Spleen (tissue), 11 donors: ENCODE results near the gene ITIH2. TPM values are rescaled to one million over a fixed set of nuclear protein-coding genes. Genes with fewer than 3 reads are reported as not detected.

Source experiments
- DNase-seq: peaks from one replicate; pipeline ENCODE4 v3.0.0-alpha.2; 2020
- H3K27ac ChIP-seq, 8 donors: fragments of 200-600 bp; sonication (generic) in 7 of 8; 1 replicate in 4 of 8; 2 replicates in 4 of 8; pipeline versions ENCODE4 v1.5.0 to v1.8.0; 2016 to 2021; ENCODE audit warnings: inconsistent platforms in 4 of 8, mild to moderate bottlenecking in 4 of 8, moderate library complexity in 1 of 8
- H3K27me3 ChIP-seq, 7 donors: fragments of 200-600 bp; sonication (generic) in 6 of 7; replicated peaks in 1 of 7; 1 replicate in 4 of 7; 2 replicates in 3 of 7; pipeline versions ENCODE4 v1.5.0 to v1.8.0; 2016 to 2021; ENCODE audit warnings: inconsistent platforms in 3 of 7, mild to moderate bottlenecking in 1 of 7
- H3K36me3 ChIP-seq, 6 donors: fragments of 200-600 bp; sonication (generic) in 5 of 6; 1 replicate in 4 of 6; 2 replicates in 2 of 6; pipeline versions ENCODE4 v1.5.0 to v1.8.0; 2016 to 2021; ENCODE audit warnings: inconsistent platforms in 2 of 6
- H3K4me1 ChIP-seq, 6 donors: fragments of 200-600 bp; sonication (generic) in 5 of 6; 1 replicate in 3 of 6; 2 replicates in 3 of 6; pipeline versions ENCODE4 v1.5.0 to v1.8.0; 2016 to 2021; ENCODE audit warnings: inconsistent platforms in 3 of 6
- H3K4me3 ChIP-seq, 8 donors: fragments of 200-600 bp; sonication (generic) in 7 of 8; 1 replicate in 4 of 8; 2 replicates in 4 of 8; pipeline versions ENCODE4 v1.5.0 to v1.8.0; 2016 to 2021; ENCODE audit warnings: inconsistent platforms in 4 of 8, mild to moderate bottlenecking in 4 of 8, moderate library complexity in 2 of 8
- H3K9me3 ChIP-seq, 8 donors: fragments of 200-600 bp; sonication (generic) in 7 of 8; 1 replicate in 4 of 8; 2 replicates in 4 of 8; pipeline versions ENCODE4 v1.5.0 to v1.8.0; 2016 to 2021; ENCODE audit warnings: inconsistent platforms in 4 of 8
- POLR2A ChIP-seq, 3 donors: fragments of 450-650 bp; IDR thresholded peaks; one replicate each; pipeline ENCODE4 v1.5.1; 2017; ENCODE audit warnings: antibody characterized with exemption in 3 of 3, mild to moderate bottlenecking in 1 of 3
- POLR2AphosphoS5 ChIP-seq, 3 donors: sonication (generic); formaldehyde crosslinking; IDR thresholded peaks; one replicate each; pipeline ENCODE4 v1.5.1; 2017; ENCODE audit warnings: antibody characterized with exemption in 3 of 3
- WGBS, 5 donors: extraction: QIAGEN DNeasy Blood & Tissue Kit in 3 of 5; methylation state at CpG; one replicate each; pipeline versions ENCODE4 v1.1.5 to v1.1.7; 2013 to 2018; 5-methylcytosine and 5-hydroxymethylcytosine counted together
- intact Hi-C: fragments of 100-400 bp; cut with DNase I; formaldehyde crosslinking; loops from one replicate; pipeline ENCODE4 v1.15.0; 2023; ENCODE audit warnings: low total_unique reads
- polyA plus RNA-seq, 3 donors: library from polyadenylated mRNA; stranded (reverse); fragments of 200-250 nt; gene quantifications; one replicate each; pipeline ENCODE4 v1.2.1, GENCODE V29; 2013
- total RNA-seq, 7 donors: library from RNA; depleted of rRNA in 3 of 7; stranded (reverse); fragments of >200 nt in 3 of 7; fragmentation: NEBNext Ultra II Directional in 4 of 7; extraction: Animal tissue kit (Norgen Biotek cat#: 25700) in 4 of 7; gene quantifications; one replicate each; pipeline versions ENCODE4 v1.1.0 to v1.2.1, GENCODE V29; 2016 to 2021
- TF ChIP-seq, protein P1 (sequence below), 11 experiments: fragments of 200-600 bp in 7 of 11; fragments of 450-650 bp in 4 of 11; sonication (generic) in 4 of 11; IDR thresholded peaks in 8 of 11; conservative IDR thresholded peaks in 3 of 11; 1 replicate in 7 of 11; 2 replicates in 4 of 11; pipeline versions ENCODE4 v1.4.0 to v1.8.0; 2016 to 2021; ENCODE audit warnings: antibody characterized with exemption in 11 of 11, inconsistent platforms in 4 of 11, mild to moderate bottlenecking in 1 of 11
- donor health status: healthy with polysubstance abuse.
- donor health status: DM: no; HTN: no; CAD: no; lungs with moderate emphysema.
- donor health status: DM: no; HTN: no; CAD: no.
- donor health status: Bipolar disorder and iron deficiency.
- donor health status: healthy.
- donor health status: DM: no; HTN: no; CAD: no.
- donor health status: DM: yes; HTN: yes; CAD: no.

The ITIH2 gene
- total and polyA plus RNA-seq, 10 donors: not detected

DNA sequence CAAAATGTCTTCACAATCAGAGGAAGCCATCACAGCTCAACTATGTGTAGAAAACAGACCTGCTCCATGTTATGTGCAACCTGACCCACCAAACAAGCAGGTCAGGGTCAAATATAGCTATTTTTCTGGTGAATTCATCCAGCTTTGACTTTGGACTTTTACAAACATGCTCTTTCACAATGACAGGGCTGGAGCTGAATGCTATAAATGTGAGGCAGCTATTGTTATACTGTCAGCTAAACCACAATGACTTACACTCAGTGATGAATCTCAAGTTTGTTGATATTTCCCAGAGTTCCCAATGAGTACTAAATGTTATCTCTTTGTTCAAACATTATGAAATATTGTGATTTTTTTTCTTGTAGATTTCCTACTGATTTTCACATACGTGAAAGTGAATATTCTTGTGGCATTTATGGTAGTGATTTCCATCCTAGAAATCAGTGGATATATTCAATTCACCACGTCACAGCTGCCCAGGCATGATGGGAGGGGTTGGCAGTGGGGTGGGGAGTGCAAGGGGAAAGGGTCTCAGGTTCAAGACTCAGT lies 2.5 kb upstream of the ITIH2 start:
- no peak for TF ChIP-seq POLR2A (IDR thresholded peaks at IDR 0.05)
- TF ChIP-seq POLR2AphosphoS5 (IDR thresholded peaks at IDR 0.05): no peak
- TF ChIP-seq, protein P1, sequence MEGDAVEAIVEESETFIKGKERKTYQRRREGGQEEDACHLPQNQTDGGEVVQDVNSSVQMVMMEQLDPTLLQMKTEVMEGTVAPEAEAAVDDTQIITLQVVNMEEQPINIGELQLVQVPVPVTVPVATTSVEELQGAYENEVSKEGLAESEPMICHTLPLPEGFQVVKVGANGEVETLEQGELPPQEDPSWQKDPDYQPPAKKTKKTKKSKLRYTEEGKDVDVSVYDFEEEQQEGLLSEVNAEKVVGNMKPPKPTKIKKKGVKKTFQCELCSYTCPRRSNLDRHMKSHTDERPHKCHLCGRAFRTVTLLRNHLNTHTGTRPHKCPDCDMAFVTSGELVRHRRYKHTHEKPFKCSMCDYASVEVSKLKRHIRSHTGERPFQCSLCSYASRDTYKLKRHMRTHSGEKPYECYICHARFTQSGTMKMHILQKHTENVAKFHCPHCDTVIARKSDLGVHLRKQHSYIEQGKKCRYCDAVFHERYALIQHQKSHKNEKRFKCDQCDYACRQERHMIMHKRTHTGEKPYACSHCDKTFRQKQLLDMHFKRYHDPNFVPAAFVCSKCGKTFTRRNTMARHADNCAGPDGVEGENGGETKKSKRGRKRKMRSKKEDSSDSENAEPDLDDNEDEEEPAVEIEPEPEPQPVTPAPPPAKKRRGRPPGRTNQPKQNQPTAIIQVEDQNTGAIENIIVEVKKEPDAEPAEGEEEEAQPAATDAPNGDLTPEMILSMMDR (IDR thresholded peaks at IDR 0.05 in 8 of 11, conservative IDR thresholded peaks at IDR 0.05 in 3 of 11): no peak

DNA sequence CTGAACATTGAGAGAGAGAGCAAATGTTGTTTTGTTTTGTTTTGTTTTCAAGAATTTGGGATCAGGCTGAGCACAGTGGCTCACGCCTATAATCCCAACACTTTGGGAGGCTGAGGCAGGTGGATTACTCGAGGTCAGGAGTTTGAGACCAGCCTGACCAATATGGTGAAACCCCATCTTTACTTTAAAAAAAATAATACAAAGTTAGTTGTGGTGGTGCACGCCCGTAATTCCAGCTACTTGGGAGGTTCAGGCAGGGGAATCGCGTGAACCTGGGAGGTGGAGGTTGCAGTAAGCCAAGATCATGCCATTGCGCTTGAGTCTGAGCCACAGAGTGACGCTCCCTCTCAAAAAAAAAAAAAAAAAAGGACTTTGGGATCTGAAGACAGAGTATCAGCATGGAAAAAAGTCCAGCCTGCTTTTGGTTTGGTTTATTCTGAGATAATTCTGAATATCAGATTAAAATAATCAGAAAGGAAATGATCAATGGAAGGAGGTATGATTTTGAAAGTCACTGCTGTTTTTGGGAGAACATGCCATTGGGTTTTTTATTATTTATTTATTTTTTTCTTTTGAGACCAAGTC lies 1.9 kb upstream of the ITIH2 start:
- TF ChIP-seq POLR2A (IDR thresholded peaks at IDR 0.05) (no peak), POLR2AphosphoS5 (IDR thresholded peaks at IDR 0.05) (no peak)
- TF ChIP-seq, protein P1 (IDR thresholded peaks at IDR 0.05 in 8 of 11, conservative IDR thresholded peaks at IDR 0.05 in 3 of 11): no peak
- H3K27me3 ChIP-seq: peaks cover 0 to 58% (median 3%) of the 10 kb centered on the region in 7 donors
- intact Hi-C loops: no loop called here
- no peaks in the 10 kb centered on the region for H3K36me3 ChIP-seq
- H3K9me3 ChIP-seq: no peaks in the 10 kb centered on the region
- WGBS, 5 donors: 74 to 95% (median 87%) methylated on average over 8 of the region's 8 CpGs
- DNase-seq: no peak
- H3K4me3 ChIP-seq: no peak overlapping the region
- H3K27ac ChIP-seq: no peak overlapping the region
- no peaks in the 10 kb centered on the region for H3K4me1 ChIP-seq

More for the DNA sequence above, 2.5 kb upstream of the ITIH2 start:
- H3K27ac ChIP-seq: no peak overlapping the region
- 49 to 75% (median 71%) methylated on average over 2 of the region's 2 CpGs for WGBS, 5 donors
- H3K4me3 ChIP-seq: no peak overlapping the region
- no peaks in the 10 kb centered on the region for H3K4me1 ChIP-seq
- no peaks in the 10 kb centered on the region for H3K36me3 ChIP-seq
- intact Hi-C loops: no loop called here
- peaks cover 0 to 53% (median 3%) of the 10 kb centered on the region in 7 donors for H3K27me3 ChIP-seq
- no peak for DNase-seq
- H3K9me3 ChIP-seq: no peaks in the 10 kb centered on the region

DNA sequence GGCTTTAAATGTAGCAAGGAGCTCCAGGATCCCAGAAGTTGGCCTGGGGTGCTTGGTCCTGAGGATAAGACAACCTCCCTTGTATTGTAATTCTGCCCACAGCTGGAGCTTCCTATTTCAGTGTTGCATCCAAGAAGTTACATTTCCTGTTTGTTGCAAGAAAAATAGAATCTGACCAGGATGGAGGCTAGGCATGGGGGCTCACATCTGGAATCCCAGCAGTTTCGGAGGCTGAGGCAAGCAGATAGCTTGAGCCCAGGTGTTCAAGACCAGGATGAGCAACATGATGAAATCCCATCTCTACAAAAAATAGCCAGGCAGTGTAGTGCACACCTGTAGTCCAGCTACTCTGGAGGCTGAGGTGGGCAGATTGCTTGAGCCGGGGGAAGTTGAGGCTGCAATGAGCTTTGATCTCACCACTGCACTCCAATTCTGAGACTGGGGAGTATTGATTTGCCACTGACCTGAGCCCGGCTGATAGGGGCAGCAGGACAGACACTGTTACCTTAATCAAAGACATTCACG lies 766 bp upstream of the ITIH2 start:
- no peaks in the 10 kb centered on the region for H3K9me3 ChIP-seq
- H3K27me3 ChIP-seq: peaks cover 0 to 64% (median 3%) of the 10 kb centered on the region in 7 donors
- no peak overlapping the region for H3K27ac ChIP-seq
- H3K36me3 ChIP-seq: no peaks in the 10 kb centered on the region
- DNase-seq: no peak
- H3K4me3 ChIP-seq: no peak overlapping the region
- intact Hi-C loops: no loop called here
- H3K4me1 ChIP-seq: no peaks in the 10 kb centered on the region
- WGBS, 5 donors: 83 to 94% (median 85%) methylated on average over 4 of the region's 4 CpGs
- TF ChIP-seq POLR2AphosphoS5 (IDR thresholded peaks at IDR 0.05): no peak
- TF ChIP-seq, protein P1 (IDR thresholded peaks at IDR 0.05 in 8 of 11, conservative IDR thresholded peaks at IDR 0.05 in 3 of 11): no peak
- no peak for TF ChIP-seq POLR2A (IDR thresholded peaks at IDR 0.05)
